ENCODE results near the gene GAREM2.

The GAREM2 gene

DNA sequence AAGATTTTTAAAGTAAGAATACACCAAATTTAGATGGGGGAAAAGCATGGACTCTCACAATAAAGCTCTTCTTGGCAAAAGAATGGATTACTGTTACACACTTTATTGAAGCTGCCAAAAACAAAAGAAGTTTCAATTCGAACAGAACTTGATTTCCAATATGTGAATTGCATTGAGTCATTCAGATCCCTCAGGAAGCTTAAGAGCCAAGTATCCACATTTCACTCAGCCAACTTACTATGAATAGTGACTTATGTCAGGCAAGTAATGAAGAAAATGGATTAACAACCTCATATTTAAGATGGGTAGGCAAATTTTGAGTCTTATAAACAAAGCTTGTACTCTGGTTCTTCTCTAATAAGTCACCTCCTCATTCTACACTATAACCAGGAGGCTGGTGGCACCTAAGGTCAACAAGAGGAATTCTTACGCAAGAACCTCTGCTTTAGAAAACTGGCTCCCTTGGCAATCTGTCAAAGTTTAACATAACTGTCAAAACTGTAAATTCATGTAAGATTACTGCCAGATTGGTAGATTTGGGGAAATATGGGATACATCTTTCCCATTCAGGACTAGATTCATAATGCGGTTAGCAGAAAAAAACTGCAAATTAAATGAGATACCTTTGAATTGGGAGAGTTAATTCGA, 65.5 kb downstream of the GAREM2 start:
- DNase-seq: peak; percentile 63

Data from hematopoietic multipotent progenitor cell treated with erythropoietin and hydrocortisone succinate and interleukin-3 and kit ligand, for 4 days (in vitro differentiated cells).